Activated naive CD4-positive, alpha-beta T cell treated with anti-CD3 and anti-CD28 coated beads for 36 hours (primary cell): ENCODE results near the gene TM4SF20. TPM values are rescaled to one million over a fixed set of nuclear protein-coding genes. Genes with fewer than 3 reads are reported as not detected.
A peak's percentile ranks its signal among the peaks of the same experiment; 100 is the strongest.

Experiments
- CTCF ChIA-PET: fragments of 350-600 bp; sonication (Branson Sonifier 250); formaldehyde crosslinking; loops from one replicate; lab custom pipeline; 2021; ENCODE audit warnings: antibody characterized with exemption; lab: Charles Lee
- DNase-seq: peaks from one replicate; pipeline ENCODE4 v3.0.0-alpha.2; 2020
- H3K27ac Mint-ChIP-seq: one replicate; pipeline ENCODE4 v1.8.0; 2021; ENCODE audit warnings: mild to moderate bottlenecking, mixed read lengths
- H3K27me3 Mint-ChIP-seq: one replicate; pipeline ENCODE4 v1.8.0; 2021; ENCODE audit warnings: low read depth, mixed read lengths
- H3K36me3 Mint-ChIP-seq: one replicate; pipeline ENCODE4 v1.8.0; 2021; ENCODE audit warnings: low read depth, mixed read lengths
- H3K4me1 Mint-ChIP-seq: one replicate; pipeline ENCODE4 v1.8.0; 2021; ENCODE audit warnings: low read depth, mixed read lengths
- H3K4me3 Mint-ChIP-seq: one replicate; pipeline ENCODE4 v1.8.0; 2021; ENCODE audit warnings: mild to moderate bottlenecking, moderate library complexity, mixed read lengths
- H3K9me3 Mint-ChIP-seq: one replicate; pipeline ENCODE4 v1.8.0; 2021; ENCODE audit warnings: mixed read lengths
- intact Hi-C: fragments of 100-400 bp; cut with micrococcal nuclease; formaldehyde crosslinking; loops from one replicate; pipeline ENCODE4 v1.15.1; 2023
- total RNA-seq, 2 experiments: library from RNA; stranded (reverse); gene quantifications; one replicate each; pipeline ENCODE4 v1.2.3, GENCODE V29; 2021

The TM4SF20 gene
- total RNA-seq, 2 experiments from 2014 or later: not detected

- peaks cover 6% of the 10 kb centered on the region for H3K27me3 Mint-ChIP-seq
- DNase-seq: no peak
- CTCF ChIA-PET: interaction anchor here (1.0 kb wide), 1 partner anchor 21 kb away, joined by 4 read pairs; no protein-coding TSS in a partner anchor
- H3K36me3 Mint-ChIP-seq: peaks cover 5% of the 10 kb centered on the region
- H3K4me1 Mint-ChIP-seq: peaks cover 24% of the 10 kb centered on the region
- no peak overlapping the region for H3K27ac Mint-ChIP-seq
- peak overlapping the region; percentile 28 for H3K4me3 Mint-ChIP-seq
- intact Hi-C loops: no loop called here
- peaks cover 2% of the 10 kb centered on the region for H3K9me3 Mint-ChIP-seq
These were observed 52.3 kb downstream of the TM4SF20 start for GRCh38 chr2:227326783-227327182.

- intact Hi-C loops: loop anchor here (1.0 to 2.0 kb wide), 9 partner anchors 9 to 535 kb away; partner anchors contain the start of gene RHBDD1
- peaks cover 24% of the 10 kb centered on the region for H3K4me1 Mint-ChIP-seq
- peak overlapping the region; percentile 90 for H3K4me3 Mint-ChIP-seq
- peak; percentile 7 for DNase-seq
- CTCF ChIA-PET: interaction anchor here (0.6 to 1.0 kb wide), 4 partner anchors 10 to 553 kb away, joined by 3 to 4 read pairs (median 3); no protein-coding TSS in a partner anchor
- peaks cover 5% of the 10 kb centered on the region for H3K36me3 Mint-ChIP-seq
- H3K9me3 Mint-ChIP-seq: peaks cover 2% of the 10 kb centered on the region
- peak overlapping the region; percentile 88 for H3K27ac Mint-ChIP-seq
- peaks cover 6% of the 10 kb centered on the region for H3K27me3 Mint-ChIP-seq
These were observed 53.3 kb downstream of the TM4SF20 start for GRCh38 chr2:227325839-227326195.

GRCh38 chr2:227324995-227325838 is 53.9 kb downstream of the TM4SF20 start, which contains the start of gene MFF:
MFF (plus strand) TSS chr2:227325251; CDS start chr2:227330666, 5,415 bp downstream.
- intact Hi-C loops: loop anchor here (1.0 to 2.0 kb wide), 9 partner anchors 10 to 534 kb away; partner anchors contain the start of gene RHBDD1
- DNase-seq: peak; percentile 98
- CTCF ChIA-PET: interaction anchor here (1.0 kb wide), 3 partner anchors 11 to 77 kb away, joined by 3 to 4 read pairs (median 3); no protein-coding TSS in a partner anchor
- peaks cover 24% of the 10 kb centered on the region for H3K4me1 Mint-ChIP-seq
- H3K27me3 Mint-ChIP-seq: peaks cover 6% of the 10 kb centered on the region
- peaks cover 1% of the 10 kb centered on the region for H3K36me3 Mint-ChIP-seq
- H3K4me3 Mint-ChIP-seq: peak within 1 kb of the TSS; percentile 90
- peak within 1 kb of the TSS; percentile 88 for H3K27ac Mint-ChIP-seq
- peaks cover 2% of the 10 kb centered on the region for H3K9me3 Mint-ChIP-seq

GRCh38 chr2:227324642-227324994 is 54.5 kb downstream of the TM4SF20 start:
- Mint-ChIP-seq H3K36me3 (peaks cover 1% of the 10 kb centered on the region), H3K4me1 (peaks cover 24% of the 10 kb centered on the region), H3K4me3 (peak overlapping the region; percentile 90), H3K27ac (peak overlapping the region; percentile 47), H3K9me3 (peaks cover 2% of the 10 kb centered on the region), H3K27me3 (peaks cover 6% of the 10 kb centered on the region)
- intact Hi-C loops: loop anchor here (2.0 kb wide), 1 partner anchor 534 kb away; no protein-coding TSS in a partner anchor
- CTCF ChIA-PET: interaction anchor here (1.0 kb wide), 1 partner anchor 78 kb away, joined by 3 read pairs; no protein-coding TSS in a partner anchor
- DNase-seq: no peak

- Mint-ChIP-seq H3K9me3 (peaks cover 2% of the 10 kb centered on the region), H3K27ac (no peak overlapping the region), H3K4me3 (peak overlapping the region; percentile 90), H3K36me3 (peaks cover 1% of the 10 kb centered on the region), H3K4me1 (peaks cover 24% of the 10 kb centered on the region), H3K27me3 (peaks cover 6% of the 10 kb centered on the region)
- intact Hi-C loops: loop anchor here (2.0 kb wide), 1 partner anchor 533 kb away; no protein-coding TSS in a partner anchor
- DNase-seq: no peak
- CTCF ChIA-PET: interaction anchor here (0.6 kb wide), 1 partner anchor 99 kb away, joined by 3 read pairs; no protein-coding TSS in a partner anchor
These were observed 55.3 kb downstream of the TM4SF20 start for GRCh38 chr2:227323818-227324217.

GRCh38 chr2:227322530-227323205 is 56.4 kb downstream of the TM4SF20 start:
- Mint-ChIP-seq H3K4me3 (no peak overlapping the region), H3K27ac (no peak overlapping the region), H3K36me3 (peaks cover 3% of the 10 kb centered on the region), H3K27me3 (peaks cover 6% of the 10 kb centered on the region), H3K4me1 (peaks cover 19% of the 10 kb centered on the region), H3K9me3 (peaks cover 3% of the 10 kb centered on the region)
- intact Hi-C loops: no loop called here
- no peak for DNase-seq
- CTCF ChIA-PET: no interaction called here

GRCh38 chr2:227320305-227321094 is 58.6 kb downstream of the TM4SF20 start:
- H3K27ac Mint-ChIP-seq: no peak overlapping the region
- peaks cover 8% of the 10 kb centered on the region for H3K4me1 Mint-ChIP-seq
- H3K36me3 Mint-ChIP-seq: peaks cover 4% of the 10 kb centered on the region
- no peak for DNase-seq
- peaks cover 6% of the 10 kb centered on the region for H3K9me3 Mint-ChIP-seq
- no peak overlapping the region for H3K4me3 Mint-ChIP-seq
- CTCF ChIA-PET: interaction anchor here (0.6 kb wide), 1 partner anchor 450 kb away, joined by 3 read pairs; no protein-coding TSS in a partner anchor
- intact Hi-C loops: no loop called here
- H3K27me3 Mint-ChIP-seq: peaks cover 6% of the 10 kb centered on the region

- no peaks in the 10 kb centered on the region for H3K4me1 Mint-ChIP-seq
- intact Hi-C loops: no loop called here
- peaks cover 5% of the 10 kb centered on the region for H3K27me3 Mint-ChIP-seq
- H3K36me3 Mint-ChIP-seq: peaks cover 4% of the 10 kb centered on the region
- DNase-seq: no peak
- no peak overlapping the region for H3K4me3 Mint-ChIP-seq
- H3K27ac Mint-ChIP-seq: no peak overlapping the region
- CTCF ChIA-PET: interaction anchor here (0.7 kb wide), 1 partner anchor 1490 kb away, joined by 3 read pairs; no protein-coding TSS in a partner anchor
- H3K9me3 Mint-ChIP-seq: peaks cover 6% of the 10 kb centered on the region
These were observed 61.3 kb downstream of the TM4SF20 start for GRCh38 chr2:227317834-227318233.

- CTCF ChIA-PET: interaction anchor here (0.6 kb wide), 1 partner anchor 44 kb away, joined by 5 read pairs; no protein-coding TSS in a partner anchor
- Mint-ChIP-seq H3K27ac (no peak overlapping the region), H3K36me3 (peaks cover 3% of the 10 kb centered on the region), H3K9me3 (peaks cover 4% of the 10 kb centered on the region), H3K4me3 (no peak overlapping the region), H3K27me3 (no peaks in the 10 kb centered on the region), H3K4me1 (no peaks in the 10 kb centered on the region)
- no peak for DNase-seq
- intact Hi-C loops: no loop called here
These were observed 65.8 kb downstream of the TM4SF20 start for GRCh38 chr2:227313310-227313709.

GRCh38 chr2:227312579-227312978 is 66.5 kb downstream of the TM4SF20 start:
- Mint-ChIP-seq H3K9me3 (peaks cover 2% of the 10 kb centered on the region), H3K27ac (no peak overlapping the region), H3K4me1 (no peaks in the 10 kb centered on the region), H3K4me3 (no peak overlapping the region), H3K27me3 (no peaks in the 10 kb centered on the region), H3K36me3 (peaks cover under 1% of the 10 kb centered on the region)
- DNase-seq: no peak
- CTCF ChIA-PET: no interaction called here
- intact Hi-C loops: no loop called here
